Tibial artery (tissue), 4 donors: Measurements from ENCODE around the gene HDAC4.

Experiments
- DNase-seq, 2 donors: peaks; one replicate each; pipeline ENCODE4 v3.0.0-alpha.2; 2019
- H3K27ac ChIP-seq, 2 donors: fragments of 200-600 bp; sonication (generic) in 1 of 2; 1 replicate in 1 of 2; 2 replicates in 1 of 2; pipeline ENCODE4 v1.5.1; 2018 to 2019; ENCODE audit warnings: mild to moderate bottlenecking in 1 of 2
- H3K27me3 ChIP-seq, 2 donors: fragments of 200-600 bp; sonication (generic) in 1 of 2; one replicate each; pipeline versions ENCODE4 v1.5.1 to v1.6.0; 2016 to 2019
- H3K36me3 ChIP-seq, 3 donors: fragments of 200-600 bp; sonication (generic) in 2 of 3; one replicate each; pipeline ENCODE4 v1.5.1; 2016 to 2019; ENCODE audit warnings: mild to moderate bottlenecking in 2 of 3
- H3K4me1 ChIP-seq, 4 donors: fragments of 200-600 bp; sonication (generic) in 2 of 4; 1 replicate in 3 of 4; 2 replicates in 1 of 4; pipeline ENCODE4 v1.5.1; 2016 to 2019
- H3K4me3 ChIP-seq, 2 donors: fragments of 200-600 bp; sonication (generic) in 1 of 2; 1 replicate in 1 of 2; 2 replicates in 1 of 2; pipeline ENCODE4 v1.5.1; 2018 to 2019; ENCODE audit warnings: mild to moderate bottlenecking in 2 of 2
- H3K9me3 ChIP-seq, 3 donors: fragments of 200-600 bp; sonication (generic) in 1 of 3; one replicate each; pipeline ENCODE4 v1.5.1; 2016 to 2019
- intact Hi-C: fragments of 100-400 bp; cut with DNase I; formaldehyde crosslinking; loops from one replicate; pipeline ENCODE4 v1.15.0; 2023; ENCODE audit warnings: low total_unique reads
- TF ChIP-seq, protein P1 (sequence below), 2 experiments: fragments of 200-600 bp in 1 of 2; fragments of 450-650 bp in 1 of 2; IDR thresholded peaks; one replicate each; pipeline ENCODE4 v1.5.1; 2017 to 2019; ENCODE audit warnings: antibody characterized with exemption in 2 of 2, mild to moderate bottlenecking in 1 of 2, moderate library complexity in 1 of 2

The HDAC4 gene

DNA sequence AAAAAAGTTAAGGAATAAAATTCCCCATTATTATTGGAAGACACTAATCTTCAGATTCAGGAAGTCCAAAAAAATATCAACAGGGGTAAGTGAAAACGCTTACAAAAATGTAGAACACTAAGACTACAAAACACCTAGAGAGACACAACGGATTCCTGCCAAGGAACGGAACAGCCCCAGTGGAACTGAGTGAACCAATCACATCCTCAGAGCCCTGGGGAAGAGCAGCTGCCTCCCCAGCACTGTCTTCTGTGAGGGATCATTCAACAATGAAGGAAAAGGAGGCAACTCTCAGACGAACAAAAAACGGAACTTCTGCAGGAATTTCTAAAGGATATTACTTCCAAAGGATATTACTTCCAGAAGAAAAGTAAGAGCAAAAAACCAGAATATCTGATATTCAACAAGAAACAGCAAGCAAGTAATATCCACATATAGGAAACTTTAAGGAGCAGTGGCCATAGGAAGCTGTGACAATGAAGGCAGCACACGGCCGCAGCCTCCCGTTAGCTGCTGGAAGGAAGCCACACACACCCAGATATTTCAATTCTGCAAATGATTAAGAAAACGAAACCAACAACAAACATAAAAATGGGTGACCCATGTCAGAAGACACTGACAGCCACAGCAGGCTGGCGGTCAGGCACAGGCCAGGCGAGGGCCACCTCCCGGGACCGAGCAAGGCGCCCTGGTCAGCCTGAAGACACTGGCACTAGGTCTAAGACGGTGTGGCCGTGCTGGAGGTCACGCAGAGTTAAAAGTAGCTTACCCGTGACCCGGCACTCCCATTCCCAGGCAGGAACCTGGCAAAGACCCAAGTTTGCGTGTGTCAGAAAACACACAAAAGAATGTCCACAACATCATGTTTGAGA is 81.8 kb downstream of the HDAC4 start:
- peaks cover 0 to 28% (median 11%) of the 10 kb centered on the region in 4 donors for H3K4me1 ChIP-seq
- peak overlapping the region in 1 of 2 donors; percentile 3 for H3K27ac ChIP-seq

DNA sequence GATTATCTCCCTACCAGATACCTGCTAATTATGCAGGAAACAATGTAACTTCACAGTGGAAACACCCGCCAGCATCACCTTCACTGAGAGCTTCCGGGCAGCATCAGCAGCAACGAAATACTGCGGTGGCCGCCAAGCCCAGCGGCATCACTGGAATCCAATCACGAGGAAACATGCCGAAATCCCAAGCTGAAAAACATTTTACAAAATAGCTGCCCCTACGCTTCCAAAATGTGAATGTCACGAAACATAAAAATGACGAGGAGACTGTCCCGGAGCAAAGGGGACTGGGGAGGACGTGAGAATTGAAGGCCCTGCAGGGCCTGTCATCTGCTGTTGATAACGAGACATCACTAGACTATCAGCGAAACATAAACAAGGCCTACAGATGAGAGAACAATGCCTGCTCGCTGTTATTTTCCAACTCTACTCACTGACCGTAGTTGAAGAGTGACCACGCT is 82.6 kb downstream of the HDAC4 start:
- intact Hi-C loops, result loop anchor here (10.0 kb wide), 1 partner anchor 77 kb away; no protein-coding TSS in a partner anchor
- Histone ChIP-seq H3K9me3 (no peaks in the 10 kb centered on the region), H3K4me3 (no peak overlapping the region), H3K27ac (peak overlapping the region; percentile 55 to 61), H3K4me1 (peaks cover 0 to 35% (median 13%) of the 10 kb centered on the region in 4 donors), H3K27me3 (no peaks in the 10 kb centered on the region), H3K36me3 (no peaks in the 10 kb centered on the region)
- DNase-seq, result peak; percentile 6 to 23
- TF ChIP-seq, protein P1, sequence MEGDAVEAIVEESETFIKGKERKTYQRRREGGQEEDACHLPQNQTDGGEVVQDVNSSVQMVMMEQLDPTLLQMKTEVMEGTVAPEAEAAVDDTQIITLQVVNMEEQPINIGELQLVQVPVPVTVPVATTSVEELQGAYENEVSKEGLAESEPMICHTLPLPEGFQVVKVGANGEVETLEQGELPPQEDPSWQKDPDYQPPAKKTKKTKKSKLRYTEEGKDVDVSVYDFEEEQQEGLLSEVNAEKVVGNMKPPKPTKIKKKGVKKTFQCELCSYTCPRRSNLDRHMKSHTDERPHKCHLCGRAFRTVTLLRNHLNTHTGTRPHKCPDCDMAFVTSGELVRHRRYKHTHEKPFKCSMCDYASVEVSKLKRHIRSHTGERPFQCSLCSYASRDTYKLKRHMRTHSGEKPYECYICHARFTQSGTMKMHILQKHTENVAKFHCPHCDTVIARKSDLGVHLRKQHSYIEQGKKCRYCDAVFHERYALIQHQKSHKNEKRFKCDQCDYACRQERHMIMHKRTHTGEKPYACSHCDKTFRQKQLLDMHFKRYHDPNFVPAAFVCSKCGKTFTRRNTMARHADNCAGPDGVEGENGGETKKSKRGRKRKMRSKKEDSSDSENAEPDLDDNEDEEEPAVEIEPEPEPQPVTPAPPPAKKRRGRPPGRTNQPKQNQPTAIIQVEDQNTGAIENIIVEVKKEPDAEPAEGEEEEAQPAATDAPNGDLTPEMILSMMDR (IDR thresholded peaks at IDR 0.05), result no peak

More for the DNA sequence above, 81.8 kb downstream of the HDAC4 start:
- Histone ChIP-seq H3K27me3 (no peaks in the 10 kb centered on the region), H3K9me3 (no peaks in the 10 kb centered on the region), H3K4me3 (peak overlapping the region; percentile 2 to 20), H3K36me3 (no peaks in the 10 kb centered on the region)
- peak; percentile 17 to 53 for DNase-seq
- TF ChIP-seq, protein P1 (IDR thresholded peaks at IDR 0.05), result no peak
- intact Hi-C loops, result loop anchor here (10.0 kb wide), 1 partner anchor 76 kb away; no protein-coding TSS in a partner anchor

DNA sequence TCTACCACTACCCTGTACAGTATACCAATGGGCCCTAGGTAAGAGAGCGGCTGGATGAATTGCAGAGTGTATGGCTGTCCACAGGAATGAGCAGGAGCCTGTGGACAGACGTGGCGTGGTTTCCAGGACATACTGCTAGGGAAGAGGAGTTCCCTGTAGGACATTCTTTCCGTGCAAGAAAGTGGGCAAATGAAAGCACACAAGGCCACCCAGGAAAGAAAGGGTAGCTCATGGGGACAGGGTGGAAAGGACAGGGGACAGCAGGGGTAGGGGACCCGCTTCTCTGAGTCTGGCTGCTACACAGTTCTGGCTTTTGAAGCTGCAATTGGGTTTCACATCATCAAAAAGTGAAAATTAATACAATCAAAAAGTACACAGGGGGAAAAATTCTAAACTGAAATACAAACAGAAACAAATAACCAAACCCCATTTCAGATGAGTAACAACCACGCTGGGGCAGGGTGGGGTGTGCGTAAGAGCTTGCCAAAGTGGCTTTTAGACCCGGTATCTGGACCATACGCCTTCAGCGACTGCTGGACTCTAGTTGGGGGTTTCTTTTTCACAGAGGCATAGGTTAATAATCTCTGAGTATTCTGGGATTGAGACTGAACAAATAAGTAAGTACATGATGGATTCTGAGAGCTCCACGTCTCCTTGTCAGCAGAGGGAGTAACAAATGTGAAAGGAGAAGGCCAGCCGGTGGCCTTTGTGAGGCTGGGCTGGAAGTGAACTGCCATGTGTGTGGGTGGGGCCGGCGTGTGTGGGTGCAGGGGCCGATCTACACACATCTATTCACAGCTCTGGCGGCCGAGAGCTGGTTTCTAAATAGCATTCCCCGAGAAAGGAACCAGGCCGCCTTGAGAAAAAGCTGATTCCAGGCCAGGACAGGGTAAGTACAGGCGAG is 84.0 kb downstream of the HDAC4 start:
- Histone ChIP-seq H3K27ac (peak overlapping the region; percentile 55 to 61), H3K27me3 (no peaks in the 10 kb centered on the region), H3K4me1 (peaks cover 0 to 41% (median 15%) of the 10 kb centered on the region in 4 donors), H3K36me3 (no peaks in the 10 kb centered on the region), H3K4me3 (peak overlapping the region in 1 of 2 donors; percentile 10), H3K9me3 (no peaks in the 10 kb centered on the region)
- intact Hi-C loops, result loop anchor here (10.0 kb wide), 1 partner anchor 78 kb away; no protein-coding TSS in a partner anchor
- DNase-seq, result peak; percentile 78 to 85
- TF ChIP-seq, protein P1 (IDR thresholded peaks at IDR 0.05), result peak in 1 of 2 experiments; percentile 11

DNA sequence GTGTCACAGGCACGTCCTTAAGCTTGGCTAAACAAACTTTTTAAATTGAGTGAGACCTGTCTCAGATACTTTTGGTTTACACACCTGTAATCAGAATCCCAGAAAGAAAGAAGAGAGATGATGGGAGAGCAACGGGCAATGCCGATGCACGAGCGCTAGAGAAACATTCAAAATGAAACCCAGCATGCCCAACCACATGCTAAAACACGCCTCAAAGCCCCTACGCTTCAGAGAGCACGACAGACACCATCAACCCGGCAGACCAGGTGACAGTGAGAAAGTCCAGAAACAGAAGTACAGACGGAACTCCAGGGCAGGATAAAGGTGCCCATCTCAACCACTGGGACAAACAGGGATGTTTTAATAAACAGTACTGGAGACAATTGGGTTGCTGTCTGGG is 85.5 kb downstream of the HDAC4 start:
- no peaks in the 10 kb centered on the region for H3K27me3 ChIP-seq
- H3K9me3 ChIP-seq, result no peaks in the 10 kb centered on the region
- H3K4me1 ChIP-seq, result peaks cover 0 to 50% (median 23%) of the 10 kb centered on the region in 4 donors
- no peak overlapping the region for H3K4me3 ChIP-seq
- intact Hi-C loops, result loop anchor here (10.0 kb wide), 1 partner anchor 79 kb away; no protein-coding TSS in a partner anchor
- no peak overlapping the region for H3K27ac ChIP-seq
- DNase-seq, result peak in 1 of 2 donors; percentile 2
- TF ChIP-seq, protein P1 (IDR thresholded peaks at IDR 0.05), result no peak
- no peaks in the 10 kb centered on the region for H3K36me3 ChIP-seq

DNA sequence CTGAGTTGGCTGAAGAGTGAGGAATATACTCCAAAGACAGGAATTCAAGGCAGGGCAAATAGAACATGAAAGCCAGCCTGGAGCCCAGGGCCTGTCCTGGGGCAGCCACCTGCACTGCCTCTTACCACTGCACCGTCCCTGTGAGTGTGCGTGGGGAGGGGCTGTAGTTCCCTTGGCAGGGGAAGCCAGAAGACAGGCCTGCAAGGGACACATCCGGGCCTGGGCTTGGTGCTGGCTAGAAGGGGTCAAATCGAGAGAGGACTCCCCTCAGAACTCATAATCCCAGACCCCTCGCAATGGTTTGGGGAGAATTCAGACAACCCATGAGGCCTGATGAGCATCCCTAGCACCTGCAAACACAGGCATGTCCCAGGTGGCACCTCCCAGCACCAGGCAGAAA is 87.0 kb downstream of the HDAC4 start:
- intact Hi-C loops, result loop anchor here (10.0 kb wide), 1 partner anchor 81 kb away; no protein-coding TSS in a partner anchor
- Histone ChIP-seq H3K27ac (no peak overlapping the region), H3K4me1 (peaks cover 0 to 58% (median 34%) of the 10 kb centered on the region in 4 donors), H3K27me3 (no peaks in the 10 kb centered on the region), H3K9me3 (no peaks in the 10 kb centered on the region), H3K4me3 (no peak overlapping the region), H3K36me3 (no peaks in the 10 kb centered on the region)
- DNase-seq, result peak; percentile 14 to 42
- TF ChIP-seq, protein P1 (IDR thresholded peaks at IDR 0.05), result no peak
